HCT116 (cell line): ENCODE measurements around the gene ZNF317.

Experiments used
- CEBPB ChIP-seq: IDR thresholded peaks from 2 replicates; pipeline ENCODE4 v1.6.1; 2012; ENCODE audit warnings: low read depth
- CTCF ChIP-seq, 3 experiments: fragments of 200-600 bp in 1 of 3; sonication (generic) in 1 of 3; IDR thresholded peaks in 2 of 3; conservative IDR thresholded peaks in 1 of 3; 2 replicates each; pipeline ENCODE4 v1.5.1; 2012 to 2017; ENCODE audit warnings: low read depth in 2 of 3, low read length in 2 of 3, antibody characterized with exemption in 1 of 3, borderline replicate concordance in 1 of 3, control low read depth in 1 of 3, mild to moderate bottlenecking in 1 of 3, mixed read lengths in 1 of 3, mixed run types in 1 of 3, moderate library complexity in 1 of 3; ENCODE audit not compliant: insufficient read depth in 1 of 3
- EGR1 ChIP-seq: IDR thresholded peaks from 2 replicates; pipeline ENCODE4 v1.6.1; 2012; ENCODE audit warnings: low read depth
- EZH2 ChIP-seq: fragments of 200-600 bp; sonication (generic); IDR thresholded peaks from 2 replicates; pipeline ENCODE4 v1.6.1; 2017; ENCODE audit warnings: antibody characterized with exemption, mixed run types
- EZH2phosphoT487 ChIP-seq: fragments of 200-600 bp; IDR thresholded peaks from 2 replicates; pipeline ENCODE4 v1.6.1; 2018; ENCODE audit warnings: antibody characterized with exemption, borderline replicate concordance
- POLR2A ChIP-seq: IDR thresholded peaks from 2 replicates; pipeline ENCODE4 v1.7.0; 2011; ENCODE audit warnings: borderline replicate concordance; ENCODE audit not compliant: insufficient read depth, insufficient read length; ENCODE audit errors: extremely low read depth
- POLR2AphosphoS5 ChIP-seq: IDR thresholded peaks from 2 replicates; pipeline ENCODE4 v1.6.1; 2011; ENCODE audit warnings: mild to moderate bottlenecking, low read depth, low read length, moderate library complexity
- RAD21 ChIP-seq: IDR thresholded peaks from 2 replicates; pipeline ENCODE4 v1.6.1; 2012; ENCODE audit warnings: low read depth, mild to moderate bottlenecking
- REST ChIP-seq: IDR thresholded peaks from 2 replicates; pipeline ENCODE4 v1.6.1; 2012; ENCODE audit warnings: low read depth
- SIN3A ChIP-seq: IDR thresholded peaks from 2 replicates; pipeline ENCODE4 v1.6.1; 2012; ENCODE audit warnings: low read depth
- SP1 ChIP-seq: IDR thresholded peaks from 2 replicates; pipeline ENCODE4 v1.6.1; 2012; ENCODE audit warnings: low read depth
- YY1 ChIP-seq: IDR thresholded peaks from 2 replicates; pipeline ENCODE4 v1.6.1; 2011; ENCODE audit warnings: low read length, low read depth, moderate library complexity, mild to moderate bottlenecking; ENCODE audit not compliant: insufficient replicate concordance; ENCODE audit errors: extremely low read depth
- TF ChIP-seq, protein P1 (sequence below): IDR thresholded peaks from 2 replicates; pipeline ENCODE4 v1.6.1; 2012

- TF ChIP-seq CEBPB (no peak), POLR2AphosphoS5 (no peak), POLR2A (no peak), CTCF (IDR thresholded peaks at IDR 0.05 in 2 of 3, conservative IDR thresholded peaks at IDR 0.05 in 1 of 3; ENCODE audit: borderline replicate concordance in 1 of 3, insufficient read depth in 1 of 3, low read depth in 2 of 3, low read length in 2 of 3) (no peak), EGR1 (no peak), SP1 (no peak), REST (no peak), RAD21 (no peak), EZH2 (no peak), SIN3A (no peak), YY1 (no peak), EZH2phosphoT487 (no peak)
- TF ChIP-seq, protein P1, sequence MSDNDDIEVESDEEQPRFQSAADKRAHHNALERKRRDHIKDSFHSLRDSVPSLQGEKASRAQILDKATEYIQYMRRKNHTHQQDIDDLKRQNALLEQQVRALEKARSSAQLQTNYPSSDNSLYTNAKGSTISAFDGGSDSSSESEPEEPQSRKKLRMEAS: no peak
Observed at GRCh38 chr19:9189535-9189934, 49.3 kb downstream of the ZNF317 start.
